Left hindlimb (tissue), 1 donor: ENCODE measurements around the gene LYZL4.

Experiments
- DNase-seq: peaks from one replicate; pipeline ENCODE4 v3.0.0-alpha.2; 2018

The LYZL4 gene

DNA sequence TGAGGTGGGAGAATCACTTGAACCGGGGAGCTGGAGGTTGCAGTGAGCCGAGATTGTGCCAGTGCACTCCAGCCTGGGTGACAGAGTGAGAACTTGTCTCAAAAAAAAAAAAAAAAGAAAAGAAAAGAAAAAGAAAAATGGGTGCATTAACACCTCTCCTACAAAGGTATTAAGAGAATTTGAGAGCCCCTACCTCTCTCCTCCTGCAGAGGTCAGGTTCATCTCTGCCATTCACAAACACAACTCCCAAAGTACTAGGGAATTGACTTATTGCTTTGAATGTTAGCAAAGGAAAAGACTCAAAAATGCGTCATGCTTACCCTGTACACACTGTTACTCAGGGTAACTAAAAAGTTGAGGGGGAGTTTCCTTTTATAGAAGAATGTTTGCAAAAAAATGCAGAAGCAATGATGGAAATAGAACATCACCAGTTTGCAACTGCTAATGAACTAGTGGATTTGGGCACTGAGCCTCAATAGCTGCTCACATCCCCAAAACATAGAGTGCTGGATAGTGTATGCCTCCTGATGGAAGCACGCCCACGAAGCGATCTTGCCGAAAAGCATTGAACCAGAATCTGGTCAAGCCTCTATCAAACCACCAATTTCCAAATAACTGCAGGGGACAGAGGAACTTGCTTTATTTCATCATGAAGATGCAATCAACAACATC, 15.5 kb upstream of the LYZL4 start:
- DNase-seq = no peak

DNA sequence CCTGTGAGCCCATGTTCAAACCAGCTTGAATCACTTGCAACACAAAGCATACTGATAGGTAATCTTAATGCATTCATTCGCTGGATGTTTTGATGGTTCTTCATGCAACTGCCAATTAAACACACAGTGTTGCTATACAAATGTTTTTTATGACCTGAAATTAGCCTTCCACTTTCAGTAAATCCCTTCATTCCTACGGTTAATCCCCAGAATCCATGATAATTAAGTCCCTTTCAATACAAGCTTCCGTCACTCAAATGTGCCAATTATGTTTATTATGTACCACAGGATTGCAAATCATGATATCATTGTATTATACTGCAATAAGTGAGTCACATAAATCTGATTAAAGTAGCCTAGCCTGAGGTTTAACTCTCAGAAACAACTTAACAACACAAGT, 14.5 kb upstream of the LYZL4 start:
- no peak for DNase-seq

DNA sequence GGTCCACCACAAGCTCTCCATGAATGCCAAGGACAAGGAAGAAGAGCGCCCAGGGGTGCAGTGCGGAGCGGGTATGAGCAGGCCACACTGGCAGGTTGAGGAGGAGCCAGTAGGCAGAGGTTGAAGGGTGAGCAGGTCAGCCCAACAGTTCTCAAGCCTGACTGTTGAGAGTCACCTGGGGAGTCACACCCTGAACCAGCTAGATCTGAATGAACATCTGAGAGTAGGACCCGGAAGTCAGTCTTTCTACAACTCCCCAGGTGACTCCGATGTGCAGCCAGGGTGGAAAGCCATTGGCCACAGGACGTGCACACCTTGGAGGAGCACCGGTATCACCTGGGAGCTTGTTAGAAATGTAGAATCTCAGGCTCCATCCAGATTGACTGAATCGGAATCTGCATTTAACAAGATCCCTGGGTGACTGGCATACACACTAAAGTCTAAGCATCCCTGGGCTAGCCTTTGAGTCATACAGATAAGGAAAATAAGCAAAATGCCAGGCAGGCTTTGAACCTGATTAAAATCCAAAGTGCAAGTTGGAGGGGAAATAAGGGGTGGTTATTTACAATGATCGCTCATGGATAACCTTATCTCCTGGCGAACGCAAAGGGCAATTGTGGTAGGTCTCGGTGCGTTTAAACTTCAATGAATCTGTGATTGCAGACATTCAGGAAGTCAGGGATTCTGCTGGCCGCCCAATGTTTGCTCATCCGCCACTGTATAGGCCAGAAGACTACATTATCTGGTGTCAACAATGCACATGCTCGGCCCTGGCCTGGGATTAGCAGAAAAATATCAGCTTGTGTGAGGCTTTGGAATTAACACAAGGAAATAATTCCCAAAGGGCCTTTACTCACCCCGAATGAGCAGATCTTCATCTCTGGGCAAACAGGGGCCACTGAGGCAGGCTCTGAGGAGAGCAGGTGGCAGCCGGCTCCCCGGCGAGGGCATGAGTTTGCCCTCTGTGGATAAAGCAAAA, 11.7 kb upstream of the LYZL4 start:
- DNase-seq = no peak

DNA sequence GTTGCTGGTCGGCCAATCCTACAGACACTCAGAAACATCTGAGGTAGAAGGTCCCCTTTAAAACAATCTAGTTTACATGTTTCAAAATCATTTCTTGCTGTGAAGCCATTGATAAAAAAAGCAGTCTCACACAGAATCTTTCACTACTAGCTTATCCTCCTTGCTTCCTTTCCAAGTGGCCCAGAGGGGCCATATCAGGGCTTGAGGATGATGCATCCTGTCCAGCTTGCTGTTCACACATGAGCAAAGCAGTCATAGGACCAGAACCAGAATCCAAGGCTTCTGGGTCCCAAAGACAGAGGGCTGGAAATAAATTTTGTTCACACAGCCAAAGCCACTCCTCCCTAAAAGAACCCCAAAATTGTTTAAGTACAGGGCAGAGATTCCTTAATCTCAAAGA, 9.2 kb upstream of the LYZL4 start:
- no peak for DNase-seq

DNA sequence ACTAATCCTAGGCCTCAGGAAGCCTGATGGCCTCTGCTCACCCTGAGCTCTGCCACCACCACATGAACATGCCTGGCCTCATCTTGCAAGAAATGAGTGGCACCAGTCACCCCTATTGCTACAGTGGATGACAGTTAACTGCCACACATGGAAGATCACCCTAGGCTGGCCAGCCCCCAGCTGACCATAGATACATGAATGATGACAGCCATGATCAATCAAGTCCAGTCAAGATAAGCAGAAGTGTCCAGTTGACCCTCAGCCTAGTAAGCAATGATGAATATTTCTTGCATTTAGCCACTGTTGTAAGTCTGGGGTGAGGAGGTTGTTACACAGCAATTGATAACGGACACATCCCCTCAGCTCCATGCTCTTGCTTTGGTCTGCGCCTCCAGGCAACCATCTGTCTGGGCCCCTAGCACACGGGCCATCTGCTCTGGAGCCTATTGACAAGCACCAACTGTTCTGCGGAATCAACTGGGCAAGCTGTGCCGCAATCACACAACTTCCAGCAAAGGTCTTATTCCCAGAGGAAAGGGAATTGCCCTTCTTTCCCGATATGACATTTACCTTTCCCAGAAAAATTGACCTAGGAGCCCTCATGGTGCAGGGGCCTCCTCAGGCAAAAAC, 2.2 kb upstream of the LYZL4 start:
- DNase-seq = no peak

DNA sequence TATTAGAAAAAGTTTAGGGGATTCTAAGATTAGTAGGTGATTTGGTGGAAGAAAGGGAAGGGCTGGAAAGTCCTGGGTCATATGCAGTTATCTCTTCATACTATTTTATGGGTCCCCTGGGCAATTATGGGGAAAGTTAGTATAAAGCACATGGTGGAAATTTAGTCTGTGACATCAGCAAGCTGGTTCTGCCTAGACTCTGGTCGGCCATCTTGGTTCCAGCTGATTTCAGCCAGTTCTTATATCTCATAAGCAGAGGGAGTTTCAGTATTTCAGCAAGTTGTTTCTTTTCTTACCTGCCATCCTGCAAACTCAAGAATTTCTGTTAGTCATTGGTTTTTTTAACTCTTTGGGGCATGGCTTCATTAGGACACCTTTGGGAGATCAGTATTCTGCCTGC, 1.0 kb upstream of the LYZL4 start:
- no peak for DNase-seq

DNA sequence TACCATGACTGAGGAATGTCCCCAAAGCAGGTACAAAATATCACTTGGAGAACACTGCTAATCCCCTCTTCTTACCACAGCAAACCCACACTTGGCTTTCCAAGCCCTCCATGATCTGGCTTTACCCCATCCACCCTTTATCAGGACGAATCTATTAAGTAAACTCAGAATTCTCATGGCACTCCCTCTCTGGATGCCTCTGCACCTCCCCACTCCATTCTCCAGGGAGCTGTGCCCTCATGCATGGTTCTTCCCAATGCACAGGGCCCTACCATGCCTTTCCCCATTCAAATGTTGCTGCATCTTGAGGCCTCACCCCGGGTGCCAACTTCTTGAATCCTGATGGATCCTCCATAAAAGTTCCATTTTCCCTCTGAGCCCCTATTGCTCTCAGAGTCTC, 2.3 kb downstream of the LYZL4 start:
- DNase-seq = no peak

DNA sequence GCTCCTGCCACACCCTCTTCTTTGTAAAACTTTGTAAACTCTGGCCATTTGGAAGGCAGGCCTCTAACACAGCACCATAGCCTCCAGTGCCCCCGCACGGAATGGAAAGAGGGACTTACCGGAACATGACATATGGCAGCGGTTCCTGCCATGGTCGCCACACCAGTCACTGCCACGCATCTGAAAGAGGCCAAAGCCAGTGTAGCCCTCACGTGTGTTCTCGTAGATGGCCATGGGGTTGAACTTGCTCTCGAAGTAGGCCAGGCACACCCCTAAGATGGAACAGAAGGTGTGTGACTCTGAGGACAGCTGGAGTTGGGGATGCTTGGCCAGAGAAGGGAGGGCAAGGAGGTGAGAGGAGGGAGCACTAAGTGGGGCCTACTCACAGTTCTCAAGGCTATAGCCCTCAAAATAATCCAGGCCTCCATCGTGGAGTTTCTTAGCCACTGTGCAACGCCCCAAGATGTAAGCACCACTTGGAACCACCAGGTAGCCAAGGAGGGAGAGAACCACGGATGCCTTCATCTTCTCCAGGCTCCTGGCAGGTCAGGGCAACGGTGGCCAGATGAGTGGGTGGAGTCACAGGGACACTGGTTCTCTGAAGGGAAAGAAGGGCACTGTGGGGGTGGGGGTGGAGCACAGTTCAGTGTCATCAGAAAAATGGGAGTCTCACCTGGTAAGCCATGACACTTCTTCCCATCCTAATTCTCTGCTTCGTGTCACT, 3.5 kb downstream of the LYZL4 start:
- DNase-seq = no peak

DNA sequence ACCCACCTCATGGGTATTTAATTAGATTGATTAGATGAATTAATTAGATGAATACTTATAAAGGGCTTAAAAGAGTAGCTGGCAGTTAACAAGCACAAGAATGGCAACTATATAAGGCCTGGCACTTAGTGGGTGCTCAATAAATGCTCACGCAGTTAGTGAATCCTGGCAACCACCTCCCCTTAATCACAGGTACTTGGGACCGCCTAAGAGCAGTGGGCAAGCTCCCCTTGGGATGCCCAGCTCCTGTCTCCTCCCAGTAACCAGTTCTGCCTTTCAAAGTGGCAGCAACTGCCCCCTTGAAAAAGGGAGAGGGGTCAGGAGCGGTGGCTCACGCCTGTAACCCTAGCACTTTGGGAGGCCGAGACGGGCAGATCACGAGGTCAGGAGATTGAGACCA, 4.6 kb downstream of the LYZL4 start:
- DNase-seq = no peak

DNA sequence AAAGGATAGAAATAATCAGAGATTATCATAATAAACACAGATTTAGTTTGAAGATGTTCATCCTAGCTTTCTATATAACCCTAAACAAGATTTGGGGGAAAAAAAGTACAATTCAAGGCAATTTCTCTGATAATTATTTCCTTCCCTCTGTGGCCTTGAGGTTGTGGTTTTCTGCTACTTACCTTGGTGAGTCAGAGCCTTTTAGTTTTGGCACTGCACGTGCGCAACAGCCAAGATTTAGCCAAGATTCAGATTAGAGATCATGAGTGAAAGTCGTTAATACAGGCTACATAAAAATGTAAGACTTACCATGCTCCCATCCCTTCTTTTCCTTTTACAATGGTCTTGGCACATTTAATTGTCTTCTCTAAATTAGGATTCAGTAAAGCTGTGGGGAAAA, 6.7 kb downstream of the LYZL4 start:
- no peak for DNase-seq

DNA sequence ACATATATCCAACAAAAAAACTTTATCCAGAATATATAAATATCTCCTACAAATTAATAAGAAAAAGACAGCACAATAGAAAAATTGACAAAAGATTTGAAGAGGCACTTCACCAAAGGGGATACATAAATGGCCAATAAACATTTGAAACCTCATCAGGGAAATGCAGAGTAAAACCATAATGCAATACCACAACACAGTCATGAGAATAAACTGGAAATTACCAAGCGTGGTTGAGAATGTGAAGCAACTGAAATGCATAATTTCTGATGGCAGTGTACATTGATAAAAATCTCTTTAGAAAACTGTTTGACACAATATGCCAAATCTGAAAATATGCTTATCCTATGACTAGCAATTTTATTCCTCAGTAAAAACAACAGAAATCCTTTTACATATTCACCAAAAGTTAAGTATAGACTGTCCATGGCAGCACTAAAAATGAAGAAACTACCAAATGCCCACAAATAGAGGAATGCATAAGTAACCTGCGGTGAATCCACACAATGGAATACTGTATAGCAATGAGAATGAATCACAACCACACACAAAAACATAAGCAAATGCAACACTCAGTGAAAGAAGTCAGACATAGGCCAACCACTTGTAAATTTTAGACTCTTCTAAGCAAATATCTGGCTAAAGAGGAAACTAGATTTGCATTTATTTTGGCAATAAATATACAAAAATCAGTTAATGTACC, 7.9 kb downstream of the LYZL4 start:
- no peak for DNase-seq

DNA sequence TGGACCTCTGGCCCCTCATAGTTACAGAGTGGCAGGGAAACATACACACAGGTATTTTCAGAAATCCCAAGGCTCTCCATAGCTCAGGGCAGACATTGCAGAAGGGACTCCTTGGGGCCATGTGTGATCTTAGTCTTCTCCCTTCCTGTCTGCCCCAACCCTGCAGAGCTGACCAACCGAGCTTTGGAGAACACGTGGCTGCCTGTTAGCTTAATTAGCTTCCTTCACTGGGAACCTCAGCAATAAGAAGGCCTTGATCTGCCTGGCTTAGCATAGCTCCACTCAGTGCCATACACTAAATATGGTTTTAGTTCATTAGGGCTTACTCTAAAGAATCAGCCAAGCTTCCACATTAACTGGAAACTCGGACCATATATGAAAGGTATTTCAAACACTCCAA, 12.3 kb downstream of the LYZL4 start:
- no peak for DNase-seq

DNA sequence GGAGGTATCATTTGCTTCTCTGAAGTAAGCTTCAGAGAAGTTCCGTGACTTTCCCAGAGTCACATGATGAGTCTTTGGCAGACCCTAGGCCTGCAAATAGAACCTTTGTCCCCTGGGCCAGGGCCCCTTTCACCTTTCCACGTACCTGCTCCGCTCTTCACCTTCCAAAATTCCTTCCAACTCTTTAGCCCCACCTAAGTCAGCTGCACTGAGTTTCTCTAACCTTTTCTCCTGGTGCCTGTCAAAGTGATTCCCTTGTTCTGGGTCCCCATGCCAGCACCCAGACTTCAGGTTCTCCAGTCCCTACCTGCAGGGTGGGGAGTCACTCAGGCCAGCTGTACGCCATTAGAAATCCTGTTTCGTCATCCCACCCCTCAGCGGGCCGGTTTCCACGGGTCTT, 12.8 kb downstream of the LYZL4 start:
- DNase-seq = no peak

DNA sequence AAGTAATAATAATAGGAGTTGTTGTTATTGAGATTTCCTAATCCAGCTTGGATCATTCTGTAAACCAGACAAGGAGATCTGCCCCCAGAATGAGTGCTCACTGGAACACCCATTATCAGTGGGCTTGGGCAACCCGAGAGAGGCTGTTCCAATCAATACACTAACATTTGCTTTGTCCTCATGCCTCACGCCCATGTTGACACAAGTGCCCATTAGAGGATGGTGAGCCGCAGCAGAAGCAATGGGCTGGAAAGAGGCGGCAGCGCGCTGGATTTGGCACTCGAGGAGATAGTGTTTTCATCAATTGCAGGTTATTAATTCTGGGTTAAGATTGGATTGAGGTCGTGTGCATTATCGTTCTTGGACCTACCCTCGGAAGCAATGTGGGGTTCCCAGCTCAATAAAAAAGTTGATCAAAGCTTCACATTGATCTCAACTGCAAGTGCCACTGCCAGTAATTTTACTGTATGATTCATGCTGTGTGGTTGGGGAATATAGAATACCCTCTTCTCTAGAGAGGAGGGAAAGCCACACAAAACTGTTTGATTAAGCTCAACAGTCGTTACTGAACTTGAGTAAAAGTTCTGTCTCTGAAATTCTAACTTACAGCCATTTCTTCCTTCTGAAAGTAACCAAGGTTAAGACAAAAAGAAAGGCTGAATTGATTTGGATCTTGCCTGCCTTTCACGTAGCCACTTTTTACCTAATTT, 15.7 kb downstream of the LYZL4 start:
- DNase-seq = no peak

DNA sequence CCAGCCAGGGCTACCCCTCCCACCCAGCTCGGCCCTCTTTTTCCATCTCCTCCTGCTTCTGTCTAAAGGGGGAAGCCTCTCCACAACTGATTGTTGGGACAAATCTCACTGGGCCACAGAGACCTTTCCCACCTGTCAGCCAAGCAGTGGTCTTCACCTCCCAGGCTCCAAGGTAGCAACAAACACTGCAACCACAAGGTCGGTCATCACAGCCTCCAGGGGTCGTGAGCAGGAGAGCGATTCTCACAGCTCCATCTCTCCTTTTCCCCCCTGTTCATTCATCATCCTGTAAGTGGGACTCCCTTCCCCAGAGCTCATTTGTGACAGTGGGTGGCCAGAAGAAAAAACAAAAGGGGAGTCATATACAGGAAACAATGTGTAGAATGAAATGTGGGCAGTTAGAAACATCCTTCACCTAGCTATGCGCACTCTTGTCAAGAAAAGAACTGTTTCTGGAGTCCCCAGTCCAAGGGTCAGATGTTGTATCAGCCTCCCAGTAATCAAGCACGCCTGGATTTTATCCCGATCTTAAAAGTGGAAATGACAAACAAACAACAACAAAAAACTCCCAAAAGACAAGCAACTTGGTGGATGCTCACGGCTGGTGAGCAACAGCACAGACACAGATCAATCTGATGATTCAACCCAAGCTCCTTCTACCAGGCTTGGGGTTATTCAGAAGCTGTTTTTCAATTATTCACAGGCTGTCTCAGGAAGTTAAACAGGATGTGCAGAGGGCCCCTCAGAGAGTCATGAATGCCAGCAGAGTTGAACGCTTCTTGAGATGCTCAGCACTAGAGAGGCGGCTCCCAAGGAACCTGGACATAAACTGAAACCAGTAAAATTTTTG, 22.4 kb downstream of the LYZL4 start:
- DNase-seq = no peak

DNA sequence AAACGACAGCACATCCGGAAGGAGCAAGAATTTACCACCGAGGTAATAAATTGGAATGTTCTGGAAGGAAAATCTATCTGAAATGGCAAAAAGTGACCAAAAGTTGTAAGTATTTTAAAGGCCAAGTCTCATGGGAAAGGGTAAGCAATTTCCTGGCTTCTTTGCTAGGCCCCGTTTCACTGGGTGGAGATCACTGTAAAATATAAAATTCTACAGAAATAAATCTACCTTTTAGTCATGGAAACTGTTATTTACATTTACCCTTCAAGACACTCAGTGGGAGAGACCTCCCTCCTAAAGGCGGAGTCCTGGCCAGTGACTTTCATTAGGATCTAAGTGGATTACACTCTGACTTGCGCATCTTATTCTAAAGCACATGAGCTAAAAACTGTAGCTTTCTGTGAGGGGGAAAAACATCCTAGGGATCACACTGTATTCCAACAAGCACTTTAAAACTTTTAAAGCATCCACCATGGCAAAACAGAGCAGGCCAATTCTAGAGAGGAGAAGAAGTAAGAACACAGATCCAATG, 28.8 kb downstream of the LYZL4 start:
- DNase-seq = no peak

DNA sequence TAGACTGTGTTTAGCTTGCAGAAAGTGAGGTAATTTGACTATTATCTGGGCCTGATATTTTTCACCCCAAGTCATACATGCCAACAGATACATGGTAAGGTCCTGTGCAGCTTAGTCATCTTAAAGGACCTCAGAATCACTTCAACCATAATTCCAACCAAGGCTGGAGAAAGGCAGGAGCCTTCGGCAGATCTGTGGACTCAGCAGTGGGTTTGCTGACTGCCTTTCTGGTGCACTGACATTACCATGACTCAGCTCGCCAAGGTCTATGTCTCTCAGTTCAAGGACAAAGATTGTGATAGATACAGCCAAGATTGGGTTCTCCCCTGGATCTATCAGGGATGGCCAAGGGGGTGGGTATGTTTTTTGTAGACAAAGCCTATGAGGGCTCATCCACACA, 32.7 kb downstream of the LYZL4 start:
- DNase-seq = no peak

DNA sequence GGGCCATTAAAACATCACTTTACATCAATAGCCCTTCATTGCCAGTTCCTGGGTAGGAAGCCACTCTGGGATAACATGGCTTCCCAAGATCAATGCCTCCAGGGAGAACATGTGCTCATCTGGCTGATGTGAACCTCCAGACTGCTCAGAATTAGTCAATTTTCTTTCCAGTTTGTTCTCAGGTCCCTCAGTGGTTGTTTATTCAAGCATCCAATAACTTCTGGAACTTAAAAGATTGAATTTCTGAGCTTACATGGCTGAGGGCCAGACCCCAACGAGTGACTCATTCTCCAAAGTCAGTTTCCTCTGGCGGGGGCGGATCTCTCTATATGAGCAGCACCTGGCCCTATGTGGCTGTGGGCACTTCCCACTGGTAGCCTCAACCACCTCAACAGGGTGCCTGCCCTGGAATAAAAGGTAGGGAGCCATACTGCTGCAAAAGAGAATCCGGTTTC, 34.0 kb downstream of the LYZL4 start:
- peak; percentile 64 for DNase-seq

DNA sequence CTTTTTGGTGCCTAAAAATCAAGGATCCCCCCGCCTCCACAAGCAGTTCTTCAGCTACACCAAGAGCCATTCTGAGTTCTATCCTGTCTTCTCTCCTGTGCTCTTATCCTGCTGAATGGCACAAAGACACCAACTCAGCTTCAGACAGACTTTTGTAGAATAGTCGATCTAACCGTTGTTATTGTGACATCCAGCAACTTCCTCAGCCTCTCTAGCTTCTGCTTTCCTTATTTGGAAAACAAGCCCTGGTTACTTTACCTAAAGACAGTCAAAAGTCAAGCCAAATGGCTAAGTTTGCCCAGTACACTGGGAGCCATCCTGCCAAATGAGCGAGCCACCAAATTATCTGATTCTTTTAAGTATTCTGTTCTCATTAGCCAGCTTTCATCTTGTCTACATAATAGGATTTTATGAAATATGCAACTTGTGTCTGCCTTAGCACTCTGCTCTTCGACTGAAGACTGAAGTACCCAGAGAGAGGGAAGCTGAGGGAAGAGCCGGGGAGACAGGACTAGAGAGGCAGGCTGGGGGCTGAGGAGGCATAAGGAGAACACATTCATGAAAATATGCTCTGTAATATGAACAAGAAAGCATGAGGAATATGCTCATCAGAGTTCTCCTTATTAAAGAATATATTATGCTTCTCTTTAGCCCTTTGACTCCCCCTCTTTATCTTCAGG, 35.1 kb downstream of the LYZL4 start:
- DNase-seq = no peak

DNA sequence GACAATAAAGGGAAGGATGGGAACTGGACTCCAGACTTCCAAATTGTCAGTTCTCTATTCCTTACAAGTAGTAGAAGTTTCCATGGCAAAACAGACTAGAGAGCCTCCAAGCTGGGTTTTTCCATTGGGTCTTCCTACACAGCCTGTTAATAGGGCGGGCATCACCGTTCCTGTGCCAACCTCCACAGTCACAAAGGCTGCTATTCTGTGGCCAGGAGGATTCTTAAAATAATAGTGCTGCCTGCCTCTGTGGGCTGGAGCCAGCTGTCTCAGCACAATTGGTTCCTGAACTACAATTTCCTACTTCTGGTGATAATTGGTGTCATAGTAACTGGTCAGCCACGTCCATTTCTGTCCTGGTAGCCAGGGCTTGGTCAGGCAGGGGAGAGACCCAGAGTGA, 38.6 kb downstream of the LYZL4 start:
- DNase-seq = peak; percentile 56
